ENCODE measurements around the gene CFAP74.

Gene CFAP74

DNA sequence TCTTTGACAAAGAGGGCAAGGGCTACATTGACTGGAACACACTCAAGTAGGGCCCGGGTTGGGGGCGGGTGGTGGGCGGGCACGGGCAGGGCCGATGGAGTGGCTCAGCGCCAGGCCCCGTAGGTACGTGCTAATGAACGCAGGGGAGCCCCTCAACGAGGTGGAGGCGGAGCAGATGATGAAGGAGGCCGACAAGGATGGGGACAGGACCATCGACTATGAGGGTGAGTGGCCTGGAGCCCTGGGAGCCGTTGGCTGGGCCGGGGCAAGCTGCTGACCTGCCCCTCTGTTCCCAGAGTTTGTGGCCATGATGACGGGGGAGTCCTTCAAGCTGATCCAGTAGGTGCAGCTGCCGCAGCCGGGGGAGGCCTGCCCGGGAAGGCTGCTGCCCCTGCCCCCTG lies 86.7 kb downstream of the CFAP74 start:
- DNase-seq (ENCODE audit: low spot score): no peak

DNA sequence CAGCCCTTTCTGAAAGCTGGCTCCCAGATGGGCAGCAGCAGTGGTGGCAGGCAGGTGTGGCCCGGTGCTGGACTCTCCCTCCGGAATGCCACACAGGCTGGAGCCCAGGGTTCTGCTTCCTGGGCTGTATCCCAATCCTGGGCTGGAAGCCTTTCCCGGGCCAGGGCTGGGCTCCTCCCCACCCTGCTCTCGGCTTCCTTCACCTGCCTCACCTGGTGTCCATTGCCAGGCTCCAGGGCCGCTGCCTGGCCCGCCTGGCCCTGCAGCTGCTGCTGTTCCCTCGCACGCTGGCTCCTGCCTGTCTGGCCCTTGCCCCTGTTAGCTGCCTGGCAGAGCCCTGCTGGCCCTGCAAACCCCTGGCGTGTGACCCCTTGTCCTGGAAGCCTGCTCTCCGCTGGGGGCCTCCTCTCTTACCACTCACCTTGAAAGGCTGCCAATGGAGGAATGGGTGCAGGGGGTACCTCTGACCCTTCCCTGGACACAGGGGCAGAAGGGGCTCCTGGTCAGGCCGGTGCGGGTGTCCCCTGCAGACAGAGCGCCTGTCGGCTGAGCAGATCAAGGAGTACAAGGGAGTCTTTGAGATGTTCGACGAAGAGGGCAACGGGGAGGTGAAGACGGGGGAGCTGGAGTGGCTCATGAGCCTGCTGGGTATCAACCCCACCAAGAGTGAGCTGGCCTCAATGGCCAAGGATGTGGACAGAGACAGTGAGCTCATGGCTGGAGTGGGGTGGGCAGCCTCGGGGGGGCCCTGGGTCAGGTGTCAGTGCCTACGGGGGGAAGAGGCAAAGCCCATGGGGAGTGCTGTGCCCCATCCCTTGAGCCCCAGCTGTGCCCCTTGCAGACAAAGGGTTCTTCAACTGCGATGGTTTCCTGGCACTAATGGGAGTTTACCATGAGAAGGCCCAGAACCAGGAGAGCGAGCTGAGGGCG lies 87.4 kb downstream of the CFAP74 start:
- DNase-seq (ENCODE audit: low spot score): no peak

DNA sequence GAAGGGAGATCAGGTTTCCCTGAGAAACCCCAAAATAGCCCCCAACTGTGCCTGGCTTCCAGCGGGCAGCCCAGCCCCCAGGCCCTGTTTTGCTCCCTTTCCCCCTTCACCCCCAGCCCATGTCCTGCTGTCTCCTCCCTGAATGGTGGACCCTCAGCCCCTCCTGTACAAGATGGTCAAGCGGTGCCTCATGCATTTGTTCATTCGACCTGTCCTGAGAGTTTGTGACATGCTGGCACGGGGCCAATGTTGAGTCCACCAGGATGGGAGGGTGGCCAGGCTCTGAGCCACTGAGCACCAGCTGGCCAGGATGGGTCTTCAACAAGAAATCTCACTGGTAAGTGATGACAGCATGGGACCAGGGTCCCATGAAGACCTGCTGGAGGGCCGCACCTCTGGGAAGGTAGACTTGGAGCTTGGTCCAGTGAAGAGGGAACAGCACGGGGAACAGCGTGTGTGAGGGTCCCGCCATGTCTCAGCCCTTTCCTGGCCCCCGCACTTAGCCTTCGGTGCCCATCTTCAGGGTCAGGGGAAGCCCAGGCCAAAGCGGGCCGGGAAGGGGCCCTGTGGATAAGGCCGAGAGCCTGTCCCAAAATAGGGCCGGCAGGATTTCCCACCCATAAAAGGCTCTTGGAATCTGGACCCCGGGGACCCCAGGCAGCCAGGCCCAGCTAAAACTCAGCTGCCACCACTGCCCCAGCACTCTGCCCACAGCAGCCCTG lies 88.5 kb downstream of the CFAP74 start, which contains the start of gene CALML6:
Gene CALML6, plus strand, starts transcription at position 290 of the 722 bp plus-strand sequence. Its CDS starts 21 bp downstream, at position 311.
- no peak for DNase-seq (ENCODE audit: low spot score)

DNA sequence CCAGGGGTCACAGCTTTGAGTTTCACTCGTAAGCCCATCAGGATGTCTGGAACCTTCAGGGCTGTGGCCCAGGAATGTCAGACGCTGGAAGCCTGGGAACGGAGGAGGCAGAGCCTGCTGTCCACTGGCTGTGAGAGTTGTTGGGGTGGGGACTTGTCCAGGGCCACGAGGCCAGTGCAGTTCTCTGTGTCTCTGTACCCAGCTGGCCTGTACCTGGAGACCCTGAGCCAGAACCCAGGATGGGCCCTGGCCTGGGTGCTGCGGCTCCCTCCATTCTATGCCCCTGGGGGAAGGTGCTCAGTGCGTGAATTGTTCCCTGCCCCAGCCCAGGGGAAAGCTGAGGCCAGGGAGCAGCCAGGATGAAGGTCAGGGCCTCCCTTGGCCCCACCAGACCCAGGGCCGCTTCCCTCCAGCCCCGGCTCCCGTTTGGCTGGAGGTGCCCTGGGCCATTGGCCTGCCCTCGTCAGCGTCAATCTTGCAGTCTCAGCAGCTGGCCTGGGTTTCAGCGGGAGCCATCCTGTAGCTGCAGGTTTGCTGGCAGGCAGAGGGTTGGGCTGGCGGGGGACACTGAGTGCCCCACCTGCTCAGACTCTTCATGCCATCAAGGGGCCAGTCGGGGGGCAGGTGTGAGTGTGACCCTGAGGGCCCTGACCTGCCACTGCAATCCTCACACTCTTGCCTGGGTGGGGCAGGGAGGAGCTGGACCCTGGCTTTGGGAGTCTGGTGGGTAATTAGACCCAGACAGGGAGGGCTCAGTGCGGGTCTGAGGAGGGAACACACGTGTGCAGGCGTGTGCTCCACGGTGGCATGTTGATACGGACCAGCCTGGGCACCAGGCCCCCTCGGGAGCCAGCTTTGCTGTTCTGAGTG lies 89.2 kb downstream of the CFAP74 start:
- no peak for DNase-seq (ENCODE audit: low spot score)

DNA sequence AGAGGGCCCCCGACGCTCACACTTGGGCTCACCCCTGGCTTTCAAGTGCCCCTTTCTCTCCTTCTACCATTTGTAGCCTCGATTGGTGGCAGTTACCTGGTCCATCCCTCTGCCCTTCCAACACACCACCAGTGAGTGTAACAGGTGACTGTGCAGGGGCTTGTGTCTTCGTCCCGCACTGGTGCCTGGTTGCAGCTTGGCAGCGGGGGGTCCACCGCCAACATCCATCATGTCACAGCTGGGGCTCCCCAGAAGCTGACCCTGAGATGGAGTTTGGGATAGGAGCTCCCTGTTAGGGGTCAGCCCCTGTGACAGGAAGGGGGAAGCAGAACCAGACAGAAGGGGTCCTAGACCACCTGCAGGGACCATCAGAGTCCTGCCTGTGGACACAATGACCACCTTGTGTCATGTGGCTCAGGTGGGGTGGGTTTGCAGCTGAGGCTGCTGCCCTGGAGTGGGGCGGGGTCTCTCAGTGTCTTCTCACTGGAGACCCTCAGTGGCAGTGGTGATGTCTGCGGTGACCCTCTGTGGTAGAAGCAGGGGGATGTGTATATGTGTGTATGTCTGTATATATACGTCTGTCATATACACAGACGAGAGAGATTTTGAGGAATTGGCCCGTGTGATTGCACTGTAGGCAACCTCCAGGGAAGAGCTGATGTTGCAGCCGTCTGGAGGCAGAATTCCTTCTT lies 92.1 kb downstream of the CFAP74 start:
- peak; percentile 52 for DNase-seq (ENCODE audit: low spot score)

DNA sequence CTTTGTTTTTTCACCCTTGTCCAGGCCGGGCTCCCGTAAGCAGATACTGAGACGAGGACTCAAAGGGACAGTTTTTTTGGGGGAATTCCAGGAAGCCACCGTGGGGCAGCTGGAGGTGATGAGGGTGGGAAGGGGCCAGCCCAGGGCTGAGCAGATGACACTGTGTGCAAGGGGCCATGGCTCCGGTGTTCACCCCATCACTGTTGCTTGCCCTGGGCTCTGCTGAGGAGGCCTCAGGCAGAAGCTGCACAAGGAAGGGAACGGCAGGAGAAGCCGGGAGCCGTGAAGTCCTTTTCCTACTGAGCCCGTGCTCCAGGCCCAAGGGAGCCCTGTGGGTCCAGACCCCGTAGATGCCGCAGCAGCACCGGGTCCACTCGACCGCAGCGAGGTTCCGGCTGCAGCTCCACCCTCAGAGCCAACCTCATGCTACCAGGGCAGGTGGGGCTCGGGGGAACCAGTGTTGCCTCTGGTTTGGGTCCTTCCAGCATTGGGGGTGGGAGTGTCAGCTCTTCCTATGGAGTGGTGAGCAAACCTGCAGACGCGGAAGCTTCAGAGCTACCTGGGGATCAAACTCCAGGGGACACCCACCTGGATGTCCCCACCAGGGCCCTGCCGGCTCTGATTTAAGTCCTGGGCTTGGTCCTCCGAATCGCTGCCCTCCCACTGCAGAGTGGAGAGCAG lies 92.8 kb downstream of the CFAP74 start:
- peak; percentile 53 for DNase-seq (ENCODE audit: low spot score)

DNA sequence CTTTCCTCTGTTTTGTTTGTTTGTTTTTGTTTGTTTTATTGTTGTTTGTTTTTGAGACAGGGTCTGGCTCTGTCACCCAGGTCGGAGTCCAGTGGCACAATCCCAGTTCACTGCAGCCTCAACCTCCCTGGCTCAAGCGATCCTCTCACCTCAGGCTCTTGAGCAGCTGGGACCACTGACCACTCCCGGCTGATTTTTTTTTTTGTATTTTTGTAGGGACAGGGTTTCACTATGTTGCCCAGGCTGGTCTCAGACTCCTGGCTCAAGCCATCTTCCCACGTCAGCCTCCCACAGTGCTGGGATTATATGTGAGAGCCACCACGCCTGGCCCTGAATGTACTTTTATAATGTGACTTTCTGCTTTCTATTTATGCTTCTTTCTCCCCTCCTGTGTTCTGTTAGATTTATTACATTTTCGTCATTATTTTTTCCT lies 93.5 kb downstream of the CFAP74 start:
- DNase-seq (ENCODE audit: low spot score): no peak

DNA sequence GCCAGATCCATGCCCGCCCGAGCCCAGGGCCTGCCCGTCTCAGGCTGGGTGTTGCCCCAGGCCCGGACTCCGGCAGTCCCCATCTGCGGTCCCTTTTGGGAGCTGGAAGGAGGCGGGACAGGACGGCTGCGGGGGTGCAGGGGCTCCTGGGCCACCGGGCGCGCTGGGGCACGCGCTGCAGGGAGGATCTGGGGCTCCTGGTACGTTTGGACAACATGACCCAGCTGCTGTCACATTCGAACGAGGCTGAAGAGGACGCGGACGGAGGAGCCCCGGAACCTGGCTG lies 95.1 kb downstream of the CFAP74 start:
- peak; percentile 72 for DNase-seq (ENCODE audit: low spot score)

DNA sequence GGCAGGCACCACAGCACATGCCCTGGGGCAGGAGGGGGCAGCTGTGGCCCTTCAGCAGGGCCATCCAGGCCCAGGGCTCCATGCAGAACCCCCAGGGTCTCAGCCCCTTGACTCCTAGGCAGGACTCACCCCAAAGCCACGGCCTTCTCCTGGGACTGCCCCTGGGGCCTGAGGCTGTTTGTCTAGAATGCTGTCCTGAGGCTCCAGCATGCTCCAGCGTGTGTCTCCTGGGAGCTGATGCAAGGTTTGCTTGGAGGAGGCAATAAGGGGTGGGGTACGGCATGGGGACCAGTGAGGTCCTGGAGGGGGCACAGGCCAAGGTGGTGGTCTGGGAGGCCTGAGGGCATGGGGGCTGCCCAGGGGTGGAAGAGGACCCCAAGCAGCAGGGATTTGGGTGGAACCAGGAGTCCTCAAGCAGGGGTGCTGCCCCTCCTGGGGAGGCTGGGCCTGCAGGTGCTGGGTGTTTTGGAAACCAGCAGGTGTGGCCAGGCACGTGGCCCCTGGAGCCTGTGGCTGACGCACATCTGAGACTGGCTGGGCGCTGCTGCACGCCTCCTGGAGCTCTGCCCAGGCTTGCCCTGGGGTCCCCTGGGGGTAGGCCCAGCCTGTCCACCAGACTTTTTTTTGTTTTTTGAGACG lies 96.4 kb downstream of the CFAP74 start:
- DNase-seq (ENCODE audit: low spot score): peak; percentile 64

DNA sequence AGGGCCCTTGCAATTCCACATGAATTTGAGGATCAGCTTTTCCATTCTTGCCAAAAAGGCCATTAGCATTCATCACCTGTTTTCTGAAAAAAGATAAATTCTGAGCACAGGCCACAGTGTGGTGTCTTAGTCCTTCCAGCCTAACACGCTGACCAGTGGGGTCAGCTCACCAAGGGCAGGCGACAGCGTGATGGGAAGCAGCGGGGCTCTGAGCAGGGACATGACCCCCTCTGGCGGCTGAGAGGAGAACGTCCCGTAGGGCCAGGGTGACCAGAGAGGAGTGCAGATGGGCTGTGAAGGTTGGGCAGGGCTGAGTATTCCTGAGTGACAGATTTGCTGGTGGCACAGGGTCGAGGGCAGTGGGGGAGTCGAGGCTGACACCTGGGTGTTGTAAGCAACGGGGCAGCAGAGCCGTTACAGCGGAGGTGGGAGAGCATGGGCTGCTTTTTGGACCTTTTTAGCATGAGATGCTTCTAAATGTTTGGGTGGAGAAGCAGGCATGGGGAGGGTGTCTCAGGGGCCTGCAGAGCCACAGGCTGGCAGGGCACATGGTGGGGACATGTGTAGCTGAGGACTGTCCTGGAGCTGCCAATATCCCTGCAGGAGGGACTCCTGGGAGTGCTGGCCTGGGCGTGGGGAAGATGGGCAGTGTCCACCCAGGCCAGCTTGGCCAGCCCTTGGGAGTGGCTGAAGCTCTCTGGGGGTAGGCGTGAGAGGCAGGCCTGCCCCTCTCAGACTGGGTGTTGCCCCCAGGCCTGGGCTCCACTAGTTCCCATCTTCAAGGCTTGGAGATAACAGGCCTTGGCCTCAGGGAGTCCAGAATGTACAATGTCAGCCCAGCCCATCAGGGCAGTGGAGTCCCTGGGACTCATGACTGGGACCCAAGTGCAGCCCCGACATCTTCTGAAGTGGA lies 97.1 kb downstream of the CFAP74 start:
- no peak for DNase-seq (ENCODE audit: low spot score)

DNA sequence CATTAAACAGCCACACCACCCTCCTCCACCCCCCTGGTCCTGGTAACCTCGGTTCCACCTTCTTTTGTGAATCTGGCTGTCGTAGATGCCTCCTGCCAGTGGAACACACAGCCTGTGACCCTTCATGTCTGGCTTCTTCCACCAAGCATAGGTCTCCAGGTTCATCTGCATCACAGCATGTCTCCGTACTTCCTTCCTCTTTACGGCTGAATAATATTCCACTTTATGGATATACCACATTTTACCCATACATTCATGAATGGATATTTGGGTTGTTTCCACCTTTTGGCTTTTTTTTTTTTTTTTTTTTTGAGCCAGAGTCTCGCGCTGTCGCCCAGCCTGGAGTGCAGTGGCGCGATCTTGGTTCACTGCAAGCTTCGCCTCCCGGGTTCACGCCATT lies 100.4 kb downstream of the CFAP74 start:
- DNase-seq (ENCODE audit: low spot score): no peak

DNA sequence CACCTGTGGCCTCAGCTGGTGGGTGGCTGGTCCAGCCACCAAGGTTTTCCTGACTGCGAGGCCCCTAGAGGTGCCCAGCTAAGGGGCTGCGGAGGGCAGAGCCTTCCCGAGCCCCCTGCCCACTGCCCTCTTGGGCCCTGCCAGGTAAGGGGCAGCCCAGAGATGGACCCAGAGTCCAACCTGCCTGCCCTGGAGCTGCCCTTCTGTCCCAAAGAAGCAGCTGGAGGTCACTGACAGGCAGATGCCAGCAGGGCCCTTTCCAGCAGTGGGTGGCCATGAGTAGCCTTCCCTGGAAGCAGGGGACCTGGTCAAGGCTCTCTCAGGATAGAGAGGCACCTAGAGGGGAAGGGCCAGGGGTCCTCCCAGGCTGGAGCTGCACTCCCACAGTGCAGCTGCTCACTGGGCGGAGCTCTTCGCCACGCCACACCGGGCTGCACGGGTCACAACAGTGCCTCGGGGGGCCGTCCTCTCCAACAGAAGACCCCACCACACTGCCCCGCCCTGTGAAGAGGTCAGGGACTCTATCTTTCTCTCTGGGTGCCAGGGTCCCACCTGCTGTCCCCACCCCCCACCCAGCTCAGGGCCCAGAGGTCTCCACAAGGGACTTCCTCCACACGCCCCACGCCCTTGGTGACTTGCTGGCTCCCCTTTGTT lies 101.8 kb downstream of the CFAP74 start:
- no peak for DNase-seq (ENCODE audit: low spot score)

DNA sequence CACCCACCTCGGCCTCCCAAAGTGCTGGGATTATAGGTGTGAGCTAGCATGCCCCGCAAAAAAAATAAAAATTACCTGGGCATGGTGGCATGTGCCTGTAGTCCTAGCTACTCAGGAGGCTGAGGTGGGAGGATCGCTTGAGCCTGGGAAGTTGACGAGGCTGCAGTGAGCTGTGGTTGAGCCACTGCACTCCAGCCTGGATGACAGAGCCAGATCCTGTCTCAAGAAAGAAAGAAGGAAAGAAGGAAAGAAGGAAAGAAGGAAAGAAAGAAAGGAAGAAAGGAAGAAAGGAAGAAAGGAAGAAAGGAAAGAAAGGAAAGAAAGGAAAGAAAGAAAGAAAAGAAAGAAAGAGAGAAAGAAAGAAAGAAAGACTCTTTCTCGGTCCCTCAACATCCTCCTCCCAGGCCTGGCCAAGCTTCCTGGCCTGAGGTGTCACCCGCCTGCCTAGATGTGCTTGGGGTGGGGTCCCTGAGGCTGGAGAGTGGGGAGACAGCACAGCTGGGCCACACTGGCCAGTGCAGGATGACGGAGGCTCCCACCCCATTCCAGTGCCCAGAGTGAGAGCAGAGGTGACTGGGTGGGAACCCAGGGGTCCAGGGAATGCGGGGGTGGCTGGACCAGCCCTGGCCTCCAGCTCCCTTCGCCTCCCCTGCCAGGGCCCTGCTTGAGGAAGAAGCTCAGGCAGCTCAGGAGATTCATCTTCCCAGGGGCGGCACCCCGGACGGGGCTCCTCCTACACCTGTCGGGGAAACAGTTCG lies 102.5 kb downstream of the CFAP74 start:
- DNase-seq (ENCODE audit: low spot score): no peak

DNA sequence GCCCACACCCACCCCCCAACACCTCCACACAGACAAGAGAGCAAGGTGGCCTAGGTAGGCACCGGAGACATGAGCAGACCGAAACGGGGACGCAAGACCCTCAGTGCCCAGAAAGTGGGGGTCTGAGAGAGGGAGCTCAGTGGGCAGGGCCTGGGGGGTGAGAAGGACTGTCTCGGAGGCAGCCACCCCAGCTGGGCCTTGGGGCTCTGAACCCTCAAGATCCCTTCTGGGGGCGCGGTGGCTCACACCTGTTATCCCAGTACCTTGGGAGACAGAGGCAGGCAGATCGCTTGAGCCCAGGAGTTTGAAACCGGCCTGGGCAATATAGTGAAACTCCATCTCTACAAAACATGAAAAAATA lies 103.6 kb downstream of the CFAP74 start:
- no peak for DNase-seq (ENCODE audit: low spot score)

DNA sequence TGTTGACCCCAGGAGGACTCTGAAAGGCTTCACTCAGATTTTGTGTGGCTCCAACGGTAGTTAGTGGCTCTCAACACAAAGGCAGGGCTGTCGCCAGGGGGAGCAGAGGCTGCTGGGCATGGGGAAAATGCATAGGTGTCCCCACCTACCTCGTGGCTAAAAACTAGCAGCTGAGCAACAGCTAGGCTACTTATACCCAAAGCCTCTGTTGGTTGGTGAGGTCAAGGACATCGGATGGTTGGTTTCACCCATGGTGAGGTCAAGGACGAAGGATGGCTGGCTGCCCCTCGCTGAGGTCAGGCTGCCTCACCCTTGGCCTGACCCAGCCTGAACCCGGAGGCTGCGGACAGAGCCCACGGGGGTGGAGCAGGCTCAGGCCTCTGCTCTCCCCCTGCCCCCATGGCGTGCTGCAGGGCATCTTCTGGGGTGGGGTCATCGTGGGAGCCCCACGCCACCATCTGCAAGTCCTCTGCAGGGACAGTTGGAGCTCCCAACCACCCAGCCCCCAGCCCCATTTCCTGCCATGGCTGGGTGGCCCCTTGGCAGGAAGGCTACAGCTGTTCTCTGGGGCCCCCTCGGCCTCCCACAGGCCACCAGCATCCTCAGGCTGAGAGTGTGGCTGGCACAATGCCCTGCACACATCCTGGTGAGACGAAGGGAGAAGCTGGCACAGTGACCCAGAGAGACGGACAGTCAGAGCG lies 104.2 kb downstream of the CFAP74 start:
- no peak for DNase-seq (ENCODE audit: low spot score)

DNA sequence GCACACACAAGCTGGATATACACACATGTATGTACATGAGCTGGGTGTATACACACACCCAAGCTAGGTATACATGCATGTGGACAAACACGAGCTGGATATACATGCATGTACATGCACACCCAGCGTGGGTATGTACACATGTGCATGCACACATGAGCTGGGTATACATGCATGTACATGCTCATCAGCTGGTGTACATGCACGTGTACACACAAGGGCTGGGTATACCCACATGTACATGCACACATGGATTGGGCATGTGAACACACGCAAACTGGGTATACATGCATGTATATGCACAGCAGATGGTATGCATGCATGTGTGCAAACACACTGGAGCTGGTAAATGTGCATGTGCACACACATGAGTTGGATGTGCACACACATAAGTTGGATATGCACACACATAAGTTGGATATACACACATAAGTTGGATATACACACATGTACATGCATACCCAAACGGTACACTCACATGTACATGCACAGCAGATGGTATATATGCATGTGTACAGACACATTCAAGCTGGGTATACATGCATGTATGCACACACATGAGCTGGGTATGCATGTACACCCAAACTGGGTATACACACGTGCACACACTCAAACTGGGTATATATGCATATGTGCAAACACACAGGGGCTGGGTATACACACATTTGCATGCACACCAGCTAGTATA lies 105.2 kb downstream of the CFAP74 start:
- DNase-seq (ENCODE audit: low spot score): no peak

Measured in left forelimb (tissue), 1 donor.